ENCODE measurements around the gene MPP3.

DNA sequence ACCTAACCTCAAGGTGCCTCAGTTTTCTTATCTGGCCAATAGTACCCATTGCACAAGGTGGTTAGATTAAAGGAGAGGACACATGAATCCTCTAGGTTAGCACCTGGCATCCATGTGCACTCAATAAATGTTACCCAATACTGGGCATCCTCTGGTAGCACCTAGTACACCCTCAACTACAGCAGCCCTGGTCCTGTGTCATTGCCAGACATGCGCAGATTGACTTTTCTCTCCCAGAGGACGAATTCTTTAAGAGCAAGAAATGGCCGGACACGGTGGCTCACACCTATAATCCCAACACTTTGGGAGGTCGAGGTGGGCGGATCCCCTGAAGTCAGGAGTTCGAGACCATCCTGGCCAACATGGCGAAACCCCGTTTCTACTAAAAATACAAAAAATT is 61.5 kb downstream of the MPP3 start:
- TF ChIP-seq REST (IDR thresholded peaks at IDR 0.05; ENCODE audit: low read depth) (no peak), NFIC (IDR thresholded peaks at IDR 0.05) (no peak), YY1 (IDR thresholded peaks at IDR 0.05; ENCODE audit: low read depth) (no peak), RAD21 (IDR thresholded peaks at IDR 0.05; ENCODE audit: low read depth) (no peak)
- TF ChIP-seq, protein P1, sequence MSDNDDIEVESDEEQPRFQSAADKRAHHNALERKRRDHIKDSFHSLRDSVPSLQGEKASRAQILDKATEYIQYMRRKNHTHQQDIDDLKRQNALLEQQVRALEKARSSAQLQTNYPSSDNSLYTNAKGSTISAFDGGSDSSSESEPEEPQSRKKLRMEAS (IDR thresholded peaks at IDR 0.05) = no peak
